ENCODE data around the gene QTRT2.

GRCh38 chr3:114126461-114126860 lies 69.9 kb downstream of the QTRT2 start:
- TF ChIP-seq CTCF (conservative IDR thresholded peaks at IDR 0.05; ENCODE audit: low read length) (no peak), EZH2phosphoT487 (IDR thresholded peaks at IDR 0.05; ENCODE audit: borderline replicate concordance, low read depth, low read length) (no peak)

Measured in OCI-LY7 (cell line).